ENCODE data around the gene NAAA.
A peak's percentile ranks its signal among the peaks of the same experiment; 100 is the strongest.
"Not testable (repeated sequence)": the region's sequence is repeated elsewhere in the genome, so short reads cannot be mapped to it uniquely, and the experiment has no call there.

The NAAA gene

GRCh38 chr4:75916091-75916661, 24.6 kb downstream of the NAAA start:
- peak; percentile 18 to 42 for DNase-seq

- DNase-seq, result no peak
Measured at GRCh38 chr4:75912968-75913367, 27.8 kb downstream of the NAAA start.

- DNase-seq, result not testable (repeated sequence)
Measured at GRCh38 chr4:75910831-75911230, 30.0 kb downstream of the NAAA start.

- no peak for DNase-seq
Measured at GRCh38 chr4:75909405-75909804, 31.4 kb downstream of the NAAA start.

GRCh38 chr4:75908555-75908954, 32.3 kb downstream of the NAAA start:
- DNase-seq, result no peak

- no peak for DNase-seq
Measured at GRCh38 chr4:75907966-75908365, 32.8 kb downstream of the NAAA start.

- DNase-seq, result no peak
Measured at GRCh38 chr4:75904076-75904475, 36.7 kb downstream of the NAAA start.

GRCh38 chr4:75902352-75902751, 38.5 kb downstream of the NAAA start, which contains the start of gene PPEF2:
Gene PPEF2, minus strand, starts transcription at chr4:75902452. Its CDS starts 6,127 bp downstream, at chr4:75896325.
- no peak for DNase-seq

- DNase-seq, result no peak
Measured at GRCh38 chr4:75898536-75898935, 42.3 kb downstream of the NAAA start.

- DNase-seq, result peak in 1 of 2 donors; percentile 40
Measured at GRCh38 chr4:75895744-75896314, 45.0 kb downstream of the NAAA start.

- no peak for DNase-seq
Measured at GRCh38 chr4:75892508-75892907, 48.3 kb downstream of the NAAA start.

- DNase-seq, result no peak
Measured at GRCh38 chr4:75891611-75892010, 49.2 kb downstream of the NAAA start.

GRCh38 chr4:75889537-75890199, 51.1 kb downstream of the NAAA start:
- no peak for DNase-seq

- no peak for DNase-seq
Measured at GRCh38 chr4:75886104-75886503, 54.7 kb downstream of the NAAA start.

GRCh38 chr4:75881476-75881875, 59.3 kb downstream of the NAAA start:
- no peak for DNase-seq

GRCh38 chr4:75880278-75880677, 60.5 kb downstream of the NAAA start:
- no peak for DNase-seq

GRCh38 chr4:75878246-75878756, 62.5 kb downstream of the NAAA start:
- DNase-seq, result no peak

- DNase-seq, result no peak
Measured at GRCh38 chr4:75876218-75876617, 64.6 kb downstream of the NAAA start.

GRCh38 chr4:75869100-75869499, 71.7 kb downstream of the NAAA start:
- DNase-seq, result no peak

- DNase-seq, result no peak
Measured at GRCh38 chr4:75867130-75867529, 73.7 kb downstream of the NAAA start.
